Neural progenitor cell (in vitro differentiated cells): ENCODE data around the gene EGLN3. TPM values are rescaled to one million over a fixed set of nuclear protein-coding genes. Genes with fewer than 3 reads are reported as not detected.

Experiments
- DNase-seq: peaks from one replicate; pipeline ENCODE4 v3.0.0-alpha.2; 2016; ENCODE audit warnings: low spot score
- H2AFZ ChIP-seq: fragments of 200-600 bp; sonication (generic); replicated peaks from 2 replicates; pipeline ENCODE4 v1.6.1; 2016; ENCODE audit warnings: antibody characterized with exemption
- H3F3A ChIP-seq: fragments of 200-600 bp; sonication (generic); 2 replicates; pipeline ENCODE4 v1.6.1; 2016; ENCODE audit warnings: antibody characterized with exemption, low read depth
- H3K27ac ChIP-seq: fragments of 200-600 bp; sonication (generic); 2 replicates; pipeline ENCODE4 v1.5.1; 2016; ENCODE audit warnings: mild to moderate bottlenecking
- H3K27me3 ChIP-seq: fragments of 200-600 bp; sonication (generic); 2 replicates; pipeline ENCODE4 v1.6.1; 2016; ENCODE audit warnings: mild to moderate bottlenecking, moderate library complexity
- H3K36me3 ChIP-seq: fragments of 200-600 bp; sonication (generic); 2 replicates; pipeline ENCODE4 v1.5.1; 2016
- H3K4me1 ChIP-seq: fragments of 200-600 bp; sonication (generic); 2 replicates; pipeline ENCODE4 v1.6.1; 2016; ENCODE audit warnings: mixed run types
- H3K4me2 ChIP-seq: fragments of 200-600 bp; sonication (generic); 2 replicates; pipeline ENCODE4 v1.6.1; 2016
- H3K4me3 ChIP-seq: fragments of 200-600 bp; sonication (generic); 2 replicates; pipeline ENCODE4 v1.5.1; 2016
- H3K79me2 ChIP-seq: fragments of 200-600 bp; sonication (generic); 2 replicates; pipeline ENCODE4 v1.6.1; 2016; ENCODE audit warnings: low read depth
- H3K9ac ChIP-seq: fragments of 200-600 bp; sonication (generic); 2 replicates; pipeline ENCODE4 v1.6.1; 2016
- H3K9me3 ChIP-seq: fragments of 200-600 bp; sonication (generic); 2 replicates; pipeline ENCODE4 v1.5.1; 2016; ENCODE audit warnings: low read depth
- H4K20me1 ChIP-seq: fragments of 200-600 bp; sonication (generic); 2 replicates; pipeline ENCODE4 v1.6.1; 2016; ENCODE audit warnings: low read depth
- H3K27ac Mint-ChIP-seq: 3 replicates; pipeline ENCODE4 v1.8.0; 2021; ENCODE audit warnings: mixed read lengths
- H3K27me3 Mint-ChIP-seq: 2 replicates; pipeline ENCODE4 v1.8.0; 2022; ENCODE audit warnings: low read depth, mild to moderate bottlenecking, inconsistent platforms, moderate library complexity, mixed read lengths; ENCODE audit not compliant: insufficient read depth
- H3K36me3 Mint-ChIP-seq: 3 replicates; pipeline ENCODE4 v1.8.0; 2021; ENCODE audit warnings: mixed read lengths
- H3K4me1 Mint-ChIP-seq: 3 replicates; pipeline ENCODE4 v1.8.0; 2021; ENCODE audit warnings: mixed read lengths
- H3K4me3 Mint-ChIP-seq: 3 replicates; pipeline ENCODE4 v1.8.0; 2021; ENCODE audit warnings: mild to moderate bottlenecking, moderate library complexity, mixed read lengths
- H3K9me3 Mint-ChIP-seq: 3 replicates; pipeline ENCODE4 v1.8.0; 2020; ENCODE audit warnings: mixed read lengths
- CTCF ChIP-seq: fragments of 200-600 bp; sonication (generic); IDR thresholded peaks from 2 replicates; pipeline ENCODE4 v1.5.1; 2017; ENCODE audit warnings: antibody characterized with exemption, mild to moderate bottlenecking
- EZH2 ChIP-seq: fragments of 200-600 bp; sonication (generic); IDR thresholded peaks from 2 replicates; pipeline ENCODE4 v1.6.1; 2017; ENCODE audit warnings: antibody characterized with exemption, mild to moderate bottlenecking, moderate library complexity
- EZH2phosphoT487 ChIP-seq: fragments of 200-600 bp; sonication (generic); IDR thresholded peaks from 2 replicates; pipeline ENCODE4 v1.6.1; 2017; ENCODE audit warnings: antibody characterized with exemption
- total RNA-seq: library from RNA; depleted of rRNA; stranded (reverse); fragments of >200 nt; gene quantifications from 2 replicates; pipeline ENCODE4 v1.2.3, GENCODE V29; 2015; ENCODE audit warnings: low replicate concordance

EGLN3 gene
- total RNA-seq, 1 donor from 2014 or later, result 73.5 TPM

- Histone ChIP-seq H3K4me1 (peaks cover 52% of the 10 kb centered on the region), H3K9ac (no peak overlapping the region), H3K9me3 (no peaks in the 10 kb centered on the region), H3K27ac (no peak overlapping the region), H3K79me2 (peaks cover 87% of the 10 kb centered on the region), H3K27me3 (no peaks in the 10 kb centered on the region), H3K4me3 (no peak overlapping the region), H3K36me3 (peaks cover 35% of the 10 kb centered on the region), H4K20me1 (peaks cover 30% of the 10 kb centered on the region), H2AFZ (no peak overlapping the region), H3K4me2 (peak overlapping the region; percentile 70), H3F3A (peaks cover 48% of the 10 kb centered on the region)
- H3K9me3 Mint-ChIP-seq, result no peaks in the 10 kb centered on the region
- H3K27me3 Mint-ChIP-seq, result peaks cover 4% of the 10 kb centered on the region
- H3K36me3 Mint-ChIP-seq, result peaks cover 26% of the 10 kb centered on the region
- H3K27ac Mint-ChIP-seq, result no peak overlapping the region
- TF ChIP-seq CTCF (no peak), EZH2phosphoT487 (no peak), EZH2 (no peak)
- DNase-seq, result no peak
- peaks cover 37% of the 10 kb centered on the region for H3K4me1 Mint-ChIP-seq
- H3K4me3 Mint-ChIP-seq, result no peak overlapping the region
These were observed 20.4 kb downstream of the EGLN3 start for GRCh38 chr14:33930439-33930838.

- H3K4me1 ChIP-seq, result peaks cover 48% of the 10 kb centered on the region
- no peak for DNase-seq
- Mint-ChIP-seq H3K9me3 (no peaks in the 10 kb centered on the region), H3K27me3 (peaks cover 4% of the 10 kb centered on the region), H3K36me3 (peaks cover 28% of the 10 kb centered on the region), H3K4me1 (peaks cover 34% of the 10 kb centered on the region), H3K27ac (no peak overlapping the region), H3K4me3 (no peak overlapping the region)
- H3K4me2 ChIP-seq, result no peak overlapping the region
- no peak overlapping the region for H3K9ac ChIP-seq
- H2AFZ ChIP-seq, result no peak overlapping the region
- peaks cover 30% of the 10 kb centered on the region for H4K20me1 ChIP-seq
- no peak overlapping the region for H3K4me3 ChIP-seq
- no peaks in the 10 kb centered on the region for H3K9me3 ChIP-seq
- H3F3A ChIP-seq, result peaks cover 42% of the 10 kb centered on the region
- H3K79me2 ChIP-seq, result peaks cover 82% of the 10 kb centered on the region
- peaks cover 40% of the 10 kb centered on the region for H3K36me3 ChIP-seq
- TF ChIP-seq EZH2phosphoT487 (no peak), CTCF (no peak), EZH2 (no peak)
- H3K27ac ChIP-seq, result no peak overlapping the region
- H3K27me3 ChIP-seq, result no peaks in the 10 kb centered on the region
These were observed 21.0 kb downstream of the EGLN3 start for GRCh38 chr14:33929799-33930408.

- Histone ChIP-seq H3K36me3 (peaks cover 47% of the 10 kb centered on the region), H2AFZ (no peak overlapping the region), H3K4me3 (no peak overlapping the region), H4K20me1 (peaks cover 27% of the 10 kb centered on the region), H3K9ac (no peak overlapping the region), H3K27me3 (no peaks in the 10 kb centered on the region), H3K9me3 (no peaks in the 10 kb centered on the region), H3K4me1 (peaks cover 38% of the 10 kb centered on the region), H3K79me2 (peaks cover 76% of the 10 kb centered on the region), H3K4me2 (no peak overlapping the region), H3F3A (peaks cover 34% of the 10 kb centered on the region), H3K27ac (no peak overlapping the region)
- Mint-ChIP-seq H3K27ac (no peak overlapping the region), H3K9me3 (no peaks in the 10 kb centered on the region), H3K27me3 (peaks cover 4% of the 10 kb centered on the region), H3K4me3 (no peak overlapping the region), H3K4me1 (peaks cover 27% of the 10 kb centered on the region), H3K36me3 (peaks cover 32% of the 10 kb centered on the region)
- no peak for DNase-seq
- no peak for TF ChIP-seq EZH2phosphoT487
- no peak for TF ChIP-seq EZH2
- TF ChIP-seq CTCF, result no peak
These were observed 22.0 kb downstream of the EGLN3 start for GRCh38 chr14:33928895-33929294.
